Stimulated activated CD8-positive, alpha-beta memory T cell treated with anti-CD3 and anti-CD28 coated beads, Interleukin-2, amount 100 ng/mL, for 1 hour (primary cell): Measurements from ENCODE around the gene MTMR8.
"Not testable (repeated sequence)": the region's sequence is repeated elsewhere in the genome, so short reads cannot be mapped to it uniquely, and the experiment has no call there.

Experiments
- DNase-seq, 2 donors: peaks; one replicate each; pipeline ENCODE4 v3.0.0-alpha.2; 2020; ENCODE audit warnings: low read depth in 2 of 2

The MTMR8 gene

DNA sequence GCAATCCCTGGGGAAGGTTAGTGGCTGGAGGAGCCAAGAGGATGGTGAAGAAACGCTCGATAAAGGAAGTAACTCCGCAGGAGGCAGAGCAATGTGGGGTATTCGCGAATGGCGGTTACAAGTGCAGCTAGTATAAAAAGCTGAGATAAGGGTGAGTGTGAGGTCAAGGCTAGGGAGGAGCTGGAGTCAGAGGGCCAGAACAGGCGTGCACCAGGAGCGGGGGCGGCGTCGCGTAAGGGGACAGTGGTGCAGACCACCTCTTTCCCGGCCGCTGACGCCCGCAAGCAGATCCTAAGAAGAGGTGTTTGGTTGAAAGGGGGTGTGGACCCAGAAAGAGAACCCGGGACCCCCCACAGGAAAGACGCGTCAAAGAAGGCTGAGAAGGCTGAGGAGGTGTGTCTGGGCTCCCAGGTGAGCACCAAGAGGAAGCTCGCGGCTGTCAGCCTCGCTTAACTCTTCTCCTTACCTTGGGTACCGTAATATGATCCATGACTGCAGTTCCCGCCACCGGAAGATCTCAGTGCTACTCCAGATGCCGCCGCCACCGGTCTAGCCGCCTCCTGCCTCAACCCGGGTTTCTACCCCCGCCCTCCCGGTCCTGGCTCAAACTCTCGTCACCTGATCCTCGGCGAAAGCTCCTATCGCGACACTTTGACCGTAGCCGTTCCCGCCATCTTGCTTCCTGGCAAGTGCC is at the start of gene MTMR8:
Gene MTMR8, minus strand, starts transcription at position 579 of the 694 bp plus-strand sequence. Its CDS starts 89 bp downstream, at position 490.
- DNase-seq: peak; percentile 42 to 57

- DNase-seq: no peak
Observed at GRCh38 chrX:64439551-64439950, 44.3 kb upstream of the MTMR8 start.

GRCh38 chrX:64437665-64438064 is 42.4 kb upstream of the MTMR8 start:
- DNase-seq: no peak

- no peak for DNase-seq
Observed at GRCh38 chrX:64437218-64437617, 42.0 kb upstream of the MTMR8 start.

DNA sequence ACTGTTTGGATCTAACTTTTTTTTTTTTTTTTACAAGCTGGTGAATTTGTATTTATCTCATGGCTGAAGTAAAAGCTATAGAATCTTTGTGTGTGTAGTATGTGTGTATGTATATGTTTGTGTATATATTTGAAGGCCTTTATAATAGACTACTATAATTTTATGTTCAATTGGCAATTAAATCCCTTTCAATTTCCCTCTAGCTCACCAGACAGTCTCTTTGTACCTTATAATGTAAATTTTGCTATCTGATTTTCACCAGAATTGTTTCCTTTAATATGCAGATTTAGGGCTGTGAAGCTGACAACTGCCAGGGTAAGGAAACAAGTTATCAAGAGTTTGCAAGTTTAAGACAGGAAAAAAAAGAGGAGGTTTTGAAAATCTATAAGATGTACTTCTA is 33.1 kb upstream of the MTMR8 start:
- DNase-seq: no peak

DNA sequence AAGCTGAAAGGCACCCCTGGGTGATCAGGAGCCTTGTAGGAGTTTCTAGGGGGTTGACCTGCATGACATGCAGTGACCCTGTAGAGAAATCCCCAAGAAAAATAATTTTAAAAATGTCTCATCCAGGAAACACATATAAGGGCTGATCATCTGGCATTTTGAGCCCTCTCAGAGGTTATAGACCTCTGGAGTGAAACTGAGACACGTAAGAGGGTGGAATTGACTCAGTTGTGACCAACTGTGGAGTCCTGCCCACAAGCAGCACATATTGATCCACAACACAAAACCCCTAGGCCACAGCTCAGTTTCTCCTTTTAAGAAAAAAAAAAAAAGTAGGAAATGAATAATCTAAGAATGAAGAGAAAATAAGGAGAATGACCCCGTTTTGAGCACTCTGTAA is 32.5 kb upstream of the MTMR8 start:
- DNase-seq: no peak

DNA sequence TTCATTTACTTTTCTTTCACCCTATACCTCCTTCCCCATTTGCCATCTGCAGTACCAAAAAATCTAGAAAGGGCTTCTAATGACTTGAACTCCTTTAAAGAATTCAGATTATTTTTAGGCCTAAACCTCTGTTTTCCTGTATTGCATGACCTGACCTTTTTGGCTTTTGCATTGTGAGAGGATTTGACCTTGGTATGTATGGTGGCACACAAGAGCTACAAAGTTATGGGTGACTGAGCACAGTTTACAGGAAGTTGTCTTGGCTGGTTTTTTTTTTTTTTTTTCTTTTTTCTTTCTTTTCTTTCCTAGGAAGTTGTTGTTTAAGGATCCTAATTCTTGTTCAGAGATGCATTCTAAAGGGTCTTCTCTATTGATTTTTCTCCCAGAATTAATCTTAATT is 32.0 kb upstream of the MTMR8 start:
- DNase-seq: no peak

DNA sequence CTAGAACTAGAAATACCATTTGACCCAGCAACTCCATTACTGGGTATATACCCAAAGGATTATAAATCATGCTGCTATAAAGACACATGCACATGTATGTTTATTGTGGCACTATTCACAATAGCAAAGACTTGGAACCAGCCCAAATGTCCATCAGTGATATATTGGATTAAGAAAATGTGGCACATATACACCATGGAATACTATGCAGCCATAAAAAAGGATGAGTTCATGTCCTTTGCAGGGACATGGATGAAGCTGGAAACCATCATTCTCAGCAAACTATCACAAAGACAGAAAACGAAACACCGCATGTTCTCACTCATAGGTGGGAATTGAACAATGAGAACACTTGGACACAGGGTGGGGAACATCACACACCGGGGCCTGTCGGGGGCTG is 14.5 kb upstream of the MTMR8 start:
- DNase-seq: not testable (repeated sequence)

GRCh38 chrX:64398088-64398487 is 2.8 kb upstream of the MTMR8 start:
- no peak for DNase-seq

GRCh38 chrX:64395568-64395929 is 297 bp upstream of the MTMR8 start:
- DNase-seq: no peak

- DNase-seq: no peak
Observed at GRCh38 chrX:64394059-64394873, 986 bp downstream of the MTMR8 start.

DNA sequence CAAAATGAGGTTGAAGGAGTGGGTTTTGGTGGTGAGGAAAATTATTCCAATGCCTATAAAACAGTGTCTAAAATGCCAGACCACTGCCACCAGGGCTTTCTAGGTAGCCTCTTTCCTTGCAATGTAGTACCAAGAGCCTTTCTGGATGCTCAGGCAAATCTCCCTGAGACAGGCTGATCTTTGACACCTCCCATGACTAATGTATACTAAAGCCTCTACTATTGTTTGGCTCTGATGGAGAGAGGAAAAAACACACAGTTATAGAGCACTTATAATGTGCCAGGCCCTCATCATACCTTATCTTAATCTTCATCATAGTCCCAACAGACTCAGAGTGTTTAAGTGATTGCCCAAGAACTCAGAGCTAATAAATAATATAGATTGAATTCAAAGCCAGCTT is 5.8 kb downstream of the MTMR8 start:
- no peak for DNase-seq

- DNase-seq: not testable (repeated sequence)
Observed at GRCh38 chrX:64380789-64381188, 14.5 kb downstream of the MTMR8 start.

DNA sequence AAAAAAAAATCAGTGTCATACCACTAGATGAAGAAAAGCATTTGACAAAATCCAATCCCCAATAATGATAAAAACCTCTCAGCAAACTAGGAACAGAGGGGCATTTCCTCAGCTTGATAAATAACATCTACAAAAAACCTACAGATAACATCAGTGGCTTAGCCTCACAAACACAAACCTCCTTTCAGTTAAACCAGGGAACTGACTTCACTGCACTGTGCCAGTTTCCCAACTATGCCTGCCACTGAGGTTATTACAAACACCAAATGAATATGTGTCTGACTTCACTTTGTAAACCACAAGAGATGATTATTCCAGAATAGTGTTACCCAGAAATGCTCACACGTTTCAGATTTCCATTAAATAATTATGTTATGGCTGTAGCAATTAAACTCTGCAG is 15.3 kb downstream of the MTMR8 start:
- no peak for DNase-seq

- DNase-seq: no peak
Observed at GRCh38 chrX:64377753-64378152, 17.5 kb downstream of the MTMR8 start.

DNA sequence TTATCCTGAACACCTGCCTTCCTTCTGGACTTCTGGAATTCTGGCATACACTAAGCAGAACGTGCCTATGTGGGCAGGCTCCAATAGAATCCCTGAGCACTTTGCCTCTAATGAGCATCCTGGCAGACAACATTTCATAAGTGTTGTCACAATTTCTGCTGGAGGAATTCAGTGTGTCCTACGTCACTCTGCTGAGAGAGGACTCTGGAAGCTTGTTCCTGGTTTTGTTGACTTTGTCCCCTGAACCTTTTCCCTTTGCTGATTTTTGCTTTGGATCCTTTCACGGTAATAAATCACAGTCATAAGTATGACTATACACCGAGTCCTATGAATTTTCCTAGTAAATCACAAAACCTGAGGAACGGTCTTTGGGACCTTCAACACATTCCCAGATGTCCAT is 43.2 kb downstream of the MTMR8 start:
- DNase-seq: no peak

- DNase-seq: no peak
Observed at GRCh38 chrX:64350521-64350920, 44.7 kb downstream of the MTMR8 start.

- no peak for DNase-seq
Observed at GRCh38 chrX:64350047-64350446, 45.2 kb downstream of the MTMR8 start.

DNA sequence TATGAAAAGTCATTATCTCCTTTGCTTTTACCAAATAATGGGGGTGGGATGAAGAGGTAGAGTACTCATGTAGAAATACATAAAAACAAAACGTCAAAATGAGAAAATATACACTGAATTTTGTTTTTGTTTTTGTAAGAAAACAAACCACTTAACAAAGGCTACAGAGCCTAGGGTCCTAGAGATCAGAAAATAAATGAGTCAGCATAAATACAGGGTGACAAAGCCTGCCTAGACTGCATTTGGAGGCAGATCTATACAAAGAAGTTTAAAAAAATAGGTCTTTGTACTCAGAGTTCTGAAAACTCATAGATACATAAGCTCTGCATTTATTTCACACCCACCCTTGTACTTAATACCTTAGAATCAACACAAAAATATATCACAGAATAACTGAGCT is 52.4 kb downstream of the MTMR8 start:
- no peak for DNase-seq

GRCh38 chrX:64338296-64338695 is 57.0 kb downstream of the MTMR8 start:
- no peak for DNase-seq

DNA sequence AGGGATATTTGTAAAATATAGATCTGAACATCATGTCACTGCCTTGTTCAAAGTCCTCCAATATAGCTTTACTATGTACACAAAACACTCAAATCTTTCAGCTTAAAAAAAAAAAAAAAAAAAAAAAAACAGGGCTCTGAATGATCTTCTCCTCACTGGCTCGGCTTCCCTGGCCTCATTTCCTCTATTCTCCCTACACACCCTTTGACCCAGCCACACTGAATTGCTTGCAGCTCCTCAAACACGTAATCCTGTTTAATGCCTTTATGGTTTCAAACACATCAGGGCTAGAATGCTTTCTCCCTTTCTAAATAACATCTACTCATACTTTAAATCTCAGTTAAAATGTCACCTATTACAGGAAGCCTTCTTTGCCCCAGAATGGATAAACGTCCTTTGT is 60.8 kb downstream of the MTMR8 start:
- DNase-seq: no peak

DNA sequence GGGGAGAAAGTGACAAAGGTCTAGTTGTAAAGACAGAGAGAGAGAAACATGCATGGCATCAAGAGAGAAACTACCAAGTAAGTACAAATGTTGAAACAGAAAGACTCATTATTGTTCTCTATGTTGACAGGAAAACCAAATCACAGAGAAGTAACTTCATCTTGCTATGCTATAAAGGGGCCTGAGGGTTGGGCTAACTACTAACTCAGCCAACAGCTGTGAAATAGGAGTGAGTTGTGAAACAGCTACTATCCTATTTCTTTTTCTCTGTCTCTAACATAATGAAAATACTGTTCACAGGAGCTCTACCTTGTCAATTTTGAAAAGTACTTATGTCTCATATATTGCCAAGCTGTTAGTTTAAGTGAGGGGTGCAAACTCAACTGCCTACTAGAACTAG is 65.0 kb downstream of the MTMR8 start:
- no peak for DNase-seq

DNA sequence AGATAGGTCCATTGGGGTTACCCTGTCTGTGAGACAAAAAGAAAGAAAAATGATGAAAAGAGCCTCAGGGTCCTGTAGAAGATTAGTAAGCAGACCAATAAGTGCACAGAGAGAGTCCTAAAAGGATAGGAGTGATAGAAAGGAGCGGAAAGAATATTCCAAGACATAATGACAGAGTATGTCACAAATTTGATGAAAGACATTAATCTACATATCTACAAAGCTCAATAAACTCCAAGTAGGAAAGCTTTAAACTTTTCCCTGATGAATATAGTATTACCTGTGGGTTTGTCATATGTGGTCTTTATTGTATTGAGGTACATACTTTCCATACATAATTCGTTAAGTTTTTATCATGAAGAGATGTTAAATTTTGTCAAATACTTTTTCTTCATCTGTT is 73.7 kb downstream of the MTMR8 start:
- DNase-seq: no peak
